K562 (cell line): ENCODE results near the gene TNNI2. TPM values are rescaled to one million over a fixed set of nuclear protein-coding genes. Genes with fewer than 3 reads are reported as not detected.

ENCODE experiments used
- DPF2 ChIP-seq: fragments of 450-650 bp; IDR thresholded peaks from 2 replicates; pipeline ENCODE4 v1.6.1; 2016
- FOXA1 ChIP-seq: fragments of 450-650 bp; IDR thresholded peaks from 2 replicates; pipeline ENCODE4 v1.6.1; 2016; ENCODE audit warnings: mild to moderate bottlenecking, borderline replicate concordance
- HIVEP1 ChIP-seq: fragments of 250-450 bp; sonication (Bioruptor Pico); IDR thresholded peaks from 2 replicates; pipeline ENCODE4 v1.4.0; 2020; ENCODE audit warnings: mild to moderate bottlenecking
- HNRNPL ChIP-seq: fragments of 200-400 bp; formaldehyde crosslinking; IDR thresholded peaks from 2 replicates; pipeline ENCODE4 v1.6.1; 2017; ENCODE audit warnings: low read depth, mild to moderate bottlenecking, low read length
- NFE2 ChIP-seq: IDR thresholded peaks from 2 replicates; pipeline ENCODE4 v1.6.1; 2014; ENCODE audit warnings: antibody characterized with exemption, low read depth
- ZNF174 ChIP-seq: fragments of 250-450 bp; sonication (Bioruptor Pico); IDR thresholded peaks from 2 replicates; pipeline ENCODE4 v1.4.0; 2020; ENCODE audit warnings: mild to moderate bottlenecking
- polyA plus RNA-seq, 8 experiments: library from polyadenylated mRNA; depleted of rRNA in 4 of 8; stranded (reverse) in 5 of 8; unstranded in 3 of 8; fragments of >200 nt; fragmentation: Nextera tagmentation in 2 of 8; fragmentation: Illumina TruSeq in 1 of 8; extraction: Ambion mirVana in 2 of 8; extraction: Trizol in 1 of 8; gene quantifications; 2 replicates each; pipeline versions ENCODE4 v1.2.1 to v1.2.3, GENCODE V29; 2011 to 2014; ENCODE audit warnings: inconsistent platforms in 1 of 8, missing spikeins in 1 of 8
- total RNA-seq, 7 experiments: library from RNA; depleted of rRNA in 6 of 7; stranded (reverse); fragments of >200 nt in 6 of 7; fragmentation: Illumina TruSeq in 2 of 7; extraction: Trizol in 2 of 7; gene quantifications; 2 replicates each; pipeline versions ENCODE4 v1.2.1 to v1.2.3, GENCODE V29; 2011 to 2021; ENCODE audit warnings: low replicate concordance in 1 of 7
- TF ChIP-seq, protein P1 (sequence below): sonication (generic); formaldehyde crosslinking; IDR thresholded peaks from 2 replicates; pipeline ENCODE4 v1.8.0; 2023; ENCODE audit warnings: missing genetic modification reagents, mild to moderate bottlenecking, borderline replicate concordance
- TF ChIP-seq, protein P2 (sequence below): fragments of 250-450 bp; sonication (Bioruptor Pico); IDR thresholded peaks from 2 replicates; pipeline ENCODE4 v1.5.0; 2020; ENCODE audit warnings: mild to moderate bottlenecking
- TF ChIP-seq, protein P3 (sequence below), 2 experiments: fragments of 450-650 bp in 1 of 2; sonication (generic) in 1 of 2; formaldehyde crosslinking; conservative IDR thresholded peaks; 2 replicates each; pipeline versions ENCODE4 v1.4.0 to v1.8.1; 2020 to 2022; ENCODE audit warnings: mild to moderate bottlenecking in 1 of 2, missing genetic modification reagents in 1 of 2
- TF ChIP-seq, protein P4 (sequence below), 2 experiments: IDR thresholded peaks; 2 replicates each; pipeline ENCODE4 v1.6.1; 2011; ENCODE audit warnings: borderline replicate concordance in 1 of 2, control low read depth in 1 of 2, low read depth in 1 of 2, low read length in 1 of 2, mild to moderate bottlenecking in 1 of 2, mixed read lengths in 1 of 2, moderate library complexity in 1 of 2; ENCODE audit not compliant: insufficient read depth in 1 of 2, insufficient read length in 1 of 2, poor library complexity in 1 of 2, severe bottlenecking in 1 of 2; ENCODE audit errors: extremely low read depth in 1 of 2
- TF ChIP-seq, protein P5 (sequence below): fragments of 450-650 bp; IDR thresholded peaks from 2 replicates; pipeline ENCODE4 v1.6.1; 2017; ENCODE audit warnings: antibody characterized with exemption, mild to moderate bottlenecking

Gene TNNI2
- total and polyA plus RNA-seq, 9 of the 15 experiments (the other 6 are each of a cell fraction or from before 2014, with no cell fraction given), result not detected

DNA sequence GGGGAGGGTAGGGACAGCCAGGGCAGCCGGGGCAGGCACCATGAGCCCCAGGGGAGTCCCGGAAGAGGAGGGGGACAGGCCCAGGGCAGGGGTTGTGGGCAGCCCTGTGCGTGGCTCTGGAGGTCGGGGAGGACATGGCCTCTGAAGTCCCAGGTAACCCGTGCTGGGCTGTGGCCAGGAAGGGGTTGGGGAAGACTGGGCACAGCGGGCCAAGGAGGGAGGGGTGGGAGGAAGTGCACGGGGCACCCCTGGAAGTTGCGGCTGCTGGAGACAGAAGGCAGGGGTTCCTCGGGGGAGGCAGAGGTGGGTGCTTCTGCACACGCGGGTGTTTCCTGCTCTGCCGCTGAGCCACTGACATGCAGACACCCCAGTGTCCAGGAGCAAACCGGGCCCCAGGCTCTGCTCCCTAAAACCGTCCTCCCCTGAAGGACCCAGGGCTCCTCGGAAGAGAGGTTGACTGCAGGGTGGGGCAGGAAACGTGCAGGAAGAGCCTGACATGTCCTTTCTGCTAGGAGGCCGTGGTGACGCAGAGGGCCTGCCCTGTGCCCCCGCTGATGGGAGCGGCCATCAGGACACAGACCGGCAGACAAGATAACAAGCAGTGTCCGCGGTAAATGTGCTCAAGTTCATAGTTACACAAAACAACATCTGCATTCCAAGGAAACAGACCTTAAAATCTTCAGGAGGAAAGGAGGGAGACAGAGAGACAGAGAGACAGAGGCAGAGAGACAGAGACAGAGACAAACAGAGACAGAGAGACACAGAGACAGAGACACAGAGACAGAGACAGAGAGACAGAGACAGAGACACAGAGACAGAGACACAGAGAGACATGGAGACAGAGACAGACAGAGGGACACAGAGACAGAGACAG lies 5.7 kb downstream of the TNNI2 start (continued):
- TF ChIP-seq NFE2, result no peak
- TF ChIP-seq, protein P1, sequence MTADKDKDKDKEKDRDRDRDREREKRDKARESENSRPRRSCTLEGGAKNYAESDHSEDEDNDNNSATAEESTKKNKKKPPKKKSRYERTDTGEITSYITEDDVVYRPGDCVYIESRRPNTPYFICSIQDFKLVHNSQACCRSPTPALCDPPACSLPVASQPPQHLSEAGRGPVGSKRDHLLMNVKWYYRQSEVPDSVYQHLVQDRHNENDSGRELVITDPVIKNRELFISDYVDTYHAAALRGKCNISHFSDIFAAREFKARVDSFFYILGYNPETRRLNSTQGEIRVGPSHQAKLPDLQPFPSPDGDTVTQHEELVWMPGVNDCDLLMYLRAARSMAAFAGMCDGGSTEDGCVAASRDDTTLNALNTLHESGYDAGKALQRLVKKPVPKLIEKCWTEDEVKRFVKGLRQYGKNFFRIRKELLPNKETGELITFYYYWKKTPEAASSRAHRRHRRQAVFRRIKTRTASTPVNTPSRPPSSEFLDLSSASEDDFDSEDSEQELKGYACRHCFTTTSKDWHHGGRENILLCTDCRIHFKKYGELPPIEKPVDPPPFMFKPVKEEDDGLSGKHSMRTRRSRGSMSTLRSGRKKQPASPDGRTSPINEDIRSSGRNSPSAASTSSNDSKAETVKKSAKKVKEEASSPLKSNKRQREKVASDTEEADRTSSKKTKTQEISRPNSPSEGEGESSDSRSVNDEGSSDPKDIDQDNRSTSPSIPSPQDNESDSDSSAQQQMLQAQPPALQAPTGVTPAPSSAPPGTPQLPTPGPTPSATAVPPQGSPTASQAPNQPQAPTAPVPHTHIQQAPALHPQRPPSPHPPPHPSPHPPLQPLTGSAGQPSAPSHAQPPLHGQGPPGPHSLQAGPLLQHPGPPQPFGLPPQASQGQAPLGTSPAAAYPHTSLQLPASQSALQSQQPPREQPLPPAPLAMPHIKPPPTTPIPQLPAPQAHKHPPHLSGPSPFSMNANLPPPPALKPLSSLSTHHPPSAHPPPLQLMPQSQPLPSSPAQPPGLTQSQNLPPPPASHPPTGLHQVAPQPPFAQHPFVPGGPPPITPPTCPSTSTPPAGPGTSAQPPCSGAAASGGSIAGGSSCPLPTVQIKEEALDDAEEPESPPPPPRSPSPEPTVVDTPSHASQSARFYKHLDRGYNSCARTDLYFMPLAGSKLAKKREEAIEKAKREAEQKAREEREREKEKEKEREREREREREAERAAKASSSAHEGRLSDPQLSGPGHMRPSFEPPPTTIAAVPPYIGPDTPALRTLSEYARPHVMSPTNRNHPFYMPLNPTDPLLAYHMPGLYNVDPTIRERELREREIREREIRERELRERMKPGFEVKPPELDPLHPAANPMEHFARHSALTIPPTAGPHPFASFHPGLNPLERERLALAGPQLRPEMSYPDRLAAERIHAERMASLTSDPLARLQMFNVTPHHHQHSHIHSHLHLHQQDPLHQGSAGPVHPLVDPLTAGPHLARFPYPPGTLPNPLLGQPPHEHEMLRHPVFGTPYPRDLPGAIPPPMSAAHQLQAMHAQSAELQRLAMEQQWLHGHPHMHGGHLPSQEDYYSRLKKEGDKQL (CRISPR knock-in tag), result no peak
- TF ChIP-seq HIVEP1, result no peak
- TF ChIP-seq, protein P2, sequence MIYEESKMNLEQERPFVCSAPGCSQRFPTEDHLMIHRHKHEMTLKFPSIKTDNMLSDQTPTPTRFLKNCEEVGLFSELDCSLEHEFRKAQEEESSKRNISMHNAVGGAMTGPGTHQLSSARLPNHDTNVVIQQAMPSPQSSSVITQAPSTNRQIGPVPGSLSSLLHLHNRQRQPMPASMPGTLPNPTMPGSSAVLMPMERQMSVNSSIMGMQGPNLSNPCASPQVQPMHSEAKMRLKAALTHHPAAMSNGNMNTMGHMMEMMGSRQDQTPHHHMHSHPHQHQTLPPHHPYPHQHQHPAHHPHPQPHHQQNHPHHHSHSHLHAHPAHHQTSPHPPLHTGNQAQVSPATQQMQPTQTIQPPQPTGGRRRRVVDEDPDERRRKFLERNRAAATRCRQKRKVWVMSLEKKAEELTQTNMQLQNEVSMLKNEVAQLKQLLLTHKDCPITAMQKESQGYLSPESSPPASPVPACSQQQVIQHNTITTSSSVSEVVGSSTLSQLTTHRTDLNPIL (CRISPR knock-in tag), result no peak
- no peak for TF ChIP-seq HNRNPL
- TF ChIP-seq, protein P3, sequence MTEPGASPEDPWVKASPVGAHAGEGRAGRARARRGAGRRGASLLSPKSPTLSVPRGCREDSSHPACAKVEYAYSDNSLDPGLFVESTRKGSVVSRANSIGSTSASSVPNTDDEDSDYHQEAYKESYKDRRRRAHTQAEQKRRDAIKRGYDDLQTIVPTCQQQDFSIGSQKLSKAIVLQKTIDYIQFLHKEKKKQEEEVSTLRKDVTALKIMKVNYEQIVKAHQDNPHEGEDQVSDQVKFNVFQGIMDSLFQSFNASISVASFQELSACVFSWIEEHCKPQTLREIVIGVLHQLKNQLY (CRISPR knock-in tag; conservative IDR thresholded peaks at IDR 0.05), result no peak
- TF ChIP-seq, protein P4, sequence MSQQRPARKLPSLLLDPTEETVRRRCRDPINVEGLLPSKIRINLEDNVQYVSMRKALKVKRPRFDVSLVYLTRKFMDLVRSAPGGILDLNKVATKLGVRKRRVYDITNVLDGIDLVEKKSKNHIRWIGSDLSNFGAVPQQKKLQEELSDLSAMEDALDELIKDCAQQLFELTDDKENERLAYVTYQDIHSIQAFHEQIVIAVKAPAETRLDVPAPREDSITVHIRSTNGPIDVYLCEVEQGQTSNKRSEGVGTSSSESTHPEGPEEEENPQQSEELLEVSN (IDR thresholded peaks at IDR 0.05; ENCODE audit: borderline replicate concordance in 1 of 2, extremely low read depth in 1 of 2, insufficient read depth in 1 of 2, insufficient read length in 1 of 2, low read depth in 1 of 2, low read length in 1 of 2, poor library complexity in 1 of 2, severe bottlenecking in 1 of 2), result peak in 1 of 2 experiments; percentile 10
- no peak for TF ChIP-seq FOXA1
- TF ChIP-seq, protein P5, sequence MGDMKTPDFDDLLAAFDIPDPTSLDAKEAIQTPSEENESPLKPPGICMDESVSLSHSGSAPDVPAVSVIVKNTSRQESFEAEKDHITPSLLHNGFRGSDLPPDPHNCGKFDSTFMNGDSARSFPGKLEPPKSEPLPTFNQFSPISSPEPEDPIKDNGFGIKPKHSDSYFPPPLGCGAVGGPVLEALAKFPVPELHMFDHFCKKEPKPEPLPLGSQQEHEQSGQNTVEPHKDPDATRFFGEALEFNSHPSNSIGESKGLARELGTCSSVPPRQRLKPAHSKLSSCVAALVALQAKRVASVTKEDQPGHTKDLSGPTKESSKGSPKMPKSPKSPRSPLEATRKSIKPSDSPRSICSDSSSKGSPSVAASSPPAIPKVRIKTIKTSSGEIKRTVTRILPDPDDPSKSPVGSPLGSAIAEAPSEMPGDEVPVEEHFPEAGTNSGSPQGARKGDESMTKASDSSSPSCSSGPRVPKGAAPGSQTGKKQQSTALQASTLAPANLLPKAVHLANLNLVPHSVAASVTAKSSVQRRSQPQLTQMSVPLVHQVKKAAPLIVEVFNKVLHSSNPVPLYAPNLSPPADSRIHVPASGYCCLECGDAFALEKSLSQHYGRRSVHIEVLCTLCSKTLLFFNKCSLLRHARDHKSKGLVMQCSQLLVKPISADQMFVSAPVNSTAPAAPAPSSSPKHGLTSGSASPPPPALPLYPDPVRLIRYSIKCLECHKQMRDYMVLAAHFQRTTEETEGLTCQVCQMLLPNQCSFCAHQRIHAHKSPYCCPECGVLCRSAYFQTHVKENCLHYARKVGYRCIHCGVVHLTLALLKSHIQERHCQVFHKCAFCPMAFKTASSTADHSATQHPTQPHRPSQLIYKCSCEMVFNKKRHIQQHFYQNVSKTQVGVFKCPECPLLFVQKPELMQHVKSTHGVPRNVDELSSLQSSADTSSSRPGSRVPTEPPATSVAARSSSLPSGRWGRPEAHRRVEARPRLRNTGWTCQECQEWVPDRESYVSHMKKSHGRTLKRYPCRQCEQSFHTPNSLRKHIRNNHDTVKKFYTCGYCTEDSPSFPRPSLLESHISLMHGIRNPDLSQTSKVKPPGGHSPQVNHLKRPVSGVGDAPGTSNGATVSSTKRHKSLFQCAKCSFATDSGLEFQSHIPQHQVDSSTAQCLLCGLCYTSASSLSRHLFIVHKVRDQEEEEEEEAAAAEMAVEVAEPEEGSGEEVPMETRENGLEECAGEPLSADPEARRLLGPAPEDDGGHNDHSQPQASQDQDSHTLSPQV, result peak; percentile 84
- peak; percentile 91 for TF ChIP-seq DPF2
- no peak for TF ChIP-seq ZNF174 (CRISPR knock-in tag)
